Activated CD4-positive, alpha-beta T cell treated with anti-CD3 and anti-CD28 coated beads, Interleukin-2, amount 50 U/mL, for 16 hours (primary cell): ENCODE measurements around the gene TWIST2.

ENCODE experiments used
- DNase-seq: peaks from one replicate; pipeline ENCODE4 v3.0.0-alpha.2; 2020

The TWIST2 gene

DNA sequence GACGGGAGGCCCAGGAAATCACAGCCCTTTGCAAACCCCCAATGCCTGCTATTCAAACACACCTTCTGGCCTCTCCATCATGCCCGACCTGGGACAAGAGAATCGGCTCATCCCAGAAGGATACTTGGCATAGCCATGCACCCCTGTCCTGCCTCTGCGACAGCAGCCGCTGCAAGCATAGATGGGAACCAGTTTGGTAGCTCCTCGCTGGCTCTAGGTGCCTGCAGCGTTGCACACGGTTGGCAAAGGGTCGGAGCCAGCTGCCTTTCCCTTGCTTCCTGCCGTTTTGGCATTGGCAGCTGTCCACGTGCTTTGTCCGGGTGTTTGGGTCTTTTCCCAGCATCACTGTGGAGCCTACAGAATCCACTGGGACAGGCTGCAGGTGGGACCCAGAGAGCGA, 76.9 kb downstream of the TWIST2 start:
- no peak for DNase-seq

GRCh38 chr2:238925281-238925680, 77.4 kb downstream of the TWIST2 start:
- no peak for DNase-seq

DNA sequence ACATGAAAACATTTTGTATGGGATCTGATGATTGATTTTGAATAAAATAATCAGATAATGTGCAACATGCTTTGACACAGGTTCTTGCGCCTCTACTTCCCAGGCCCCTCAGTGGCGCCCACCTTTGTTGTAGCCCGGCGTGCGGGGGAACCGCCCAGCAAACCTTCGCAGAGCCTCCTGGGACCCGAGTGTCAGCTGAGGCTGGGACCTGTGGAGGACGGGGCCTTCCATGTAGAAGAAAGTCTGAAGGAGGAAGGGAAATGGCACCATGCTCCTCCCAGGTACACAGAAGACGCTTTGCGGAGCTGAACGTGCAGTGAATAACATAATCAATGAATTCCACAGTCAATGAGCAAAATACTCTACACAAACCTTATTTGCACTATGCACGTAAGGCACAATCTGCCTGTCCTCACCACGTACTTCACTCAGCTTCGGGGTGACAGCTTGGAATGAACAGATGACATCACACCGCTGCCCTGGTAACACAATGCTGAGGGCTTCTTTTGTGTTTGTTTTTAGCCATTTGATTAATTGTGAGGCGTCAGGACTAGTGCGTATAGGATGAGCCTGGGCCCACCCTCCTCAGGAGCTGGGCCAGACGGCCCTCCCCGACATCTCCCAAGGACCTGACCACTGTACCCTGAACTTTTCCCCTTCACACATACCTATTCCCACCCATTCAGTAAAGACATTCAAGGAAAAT, 78.1 kb downstream of the TWIST2 start:
- no peak for DNase-seq

- DNase-seq = no peak
Measured at GRCh38 chr2:238926761-238927611, 79.1 kb downstream of the TWIST2 start.

GRCh38 chr2:238927746-238928519, 80.0 kb downstream of the TWIST2 start:
- no peak for DNase-seq

DNA sequence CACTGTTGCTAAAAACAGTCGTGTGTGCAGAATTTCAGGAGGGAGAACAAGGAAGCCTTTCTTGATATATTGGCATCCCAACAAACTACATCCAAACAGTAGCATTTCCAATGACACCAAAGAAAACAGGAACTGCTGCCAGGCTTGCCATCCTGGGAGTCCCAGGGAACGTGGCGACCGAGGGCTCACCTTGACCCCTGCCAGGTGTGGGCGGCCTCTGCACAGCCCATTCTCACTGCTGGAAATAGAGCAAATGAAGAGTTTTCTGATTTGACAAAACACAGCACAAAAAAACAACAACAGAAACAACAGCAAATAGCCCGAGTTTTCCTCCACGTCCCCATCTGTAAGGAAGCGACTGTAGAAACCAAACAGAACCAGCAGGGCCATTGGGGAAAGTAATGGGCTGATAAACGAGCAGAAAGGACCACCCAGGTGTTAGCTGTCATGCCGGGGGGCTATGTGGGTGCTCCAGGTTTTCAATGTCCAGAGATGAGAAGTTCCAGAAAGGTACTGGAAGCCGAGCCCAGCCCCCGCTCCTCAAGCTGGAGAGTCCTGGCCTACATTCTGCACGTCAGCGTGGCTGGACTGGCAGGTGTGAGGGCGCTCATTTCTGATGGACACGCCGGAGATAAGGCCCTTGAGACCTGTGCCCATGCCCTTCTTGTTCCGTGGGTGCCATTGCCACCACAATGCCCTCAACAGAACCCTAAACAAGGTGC, 80.8 kb downstream of the TWIST2 start:
- no peak for DNase-seq

DNA sequence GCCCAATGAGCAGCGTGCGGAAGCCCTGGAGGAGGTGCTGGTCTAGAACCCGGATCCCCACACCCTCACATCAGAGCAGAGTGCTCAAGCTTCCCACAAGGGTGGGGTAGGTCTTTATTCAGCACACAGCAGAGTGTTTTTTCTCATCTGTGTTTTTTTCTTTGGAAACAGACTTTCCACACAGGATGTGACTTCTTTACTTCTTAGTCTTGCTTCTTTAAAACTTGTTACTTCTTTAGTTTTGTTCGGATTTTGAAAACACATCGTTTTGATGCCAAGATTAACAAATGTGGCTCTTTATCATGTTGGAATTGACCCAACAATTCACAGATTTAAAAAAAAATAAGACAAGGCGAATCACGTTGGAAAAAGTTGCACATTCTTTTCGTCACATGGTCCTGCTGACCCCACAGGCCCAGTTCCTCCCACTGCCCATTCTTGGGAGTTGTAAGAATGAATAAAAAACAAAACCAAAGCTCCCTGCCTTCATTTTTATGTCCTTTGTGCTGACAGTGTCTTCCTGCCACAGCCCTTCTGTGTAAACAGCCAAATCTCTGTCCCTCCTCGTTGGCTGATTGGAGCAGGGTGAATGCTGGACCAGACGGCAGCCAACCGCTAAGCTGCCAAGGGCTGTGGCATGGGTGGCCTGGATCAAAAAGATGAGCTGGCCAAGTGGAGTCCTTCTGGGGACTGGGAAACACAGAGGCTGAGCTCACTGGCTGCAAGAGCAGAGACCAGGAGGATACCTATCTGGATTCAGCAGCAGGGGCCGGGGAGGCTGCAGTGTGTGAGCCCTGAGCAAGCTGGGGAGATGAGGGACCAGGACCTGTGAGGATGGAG, 81.6 kb downstream of the TWIST2 start:
- no peak for DNase-seq

GRCh38 chr2:238930216-238930615, 82.3 kb downstream of the TWIST2 start:
- no peak for DNase-seq

- DNase-seq = no peak
Measured at GRCh38 chr2:238936162-238937052, 88.5 kb downstream of the TWIST2 start.

- no peak for DNase-seq
Measured at GRCh38 chr2:238938003-238938400, 90.1 kb downstream of the TWIST2 start.

- DNase-seq = no peak
Measured at GRCh38 chr2:238938401-238939055, 90.6 kb downstream of the TWIST2 start.

- no peak for DNase-seq
Measured at GRCh38 chr2:238939074-238939473, 91.2 kb downstream of the TWIST2 start.

DNA sequence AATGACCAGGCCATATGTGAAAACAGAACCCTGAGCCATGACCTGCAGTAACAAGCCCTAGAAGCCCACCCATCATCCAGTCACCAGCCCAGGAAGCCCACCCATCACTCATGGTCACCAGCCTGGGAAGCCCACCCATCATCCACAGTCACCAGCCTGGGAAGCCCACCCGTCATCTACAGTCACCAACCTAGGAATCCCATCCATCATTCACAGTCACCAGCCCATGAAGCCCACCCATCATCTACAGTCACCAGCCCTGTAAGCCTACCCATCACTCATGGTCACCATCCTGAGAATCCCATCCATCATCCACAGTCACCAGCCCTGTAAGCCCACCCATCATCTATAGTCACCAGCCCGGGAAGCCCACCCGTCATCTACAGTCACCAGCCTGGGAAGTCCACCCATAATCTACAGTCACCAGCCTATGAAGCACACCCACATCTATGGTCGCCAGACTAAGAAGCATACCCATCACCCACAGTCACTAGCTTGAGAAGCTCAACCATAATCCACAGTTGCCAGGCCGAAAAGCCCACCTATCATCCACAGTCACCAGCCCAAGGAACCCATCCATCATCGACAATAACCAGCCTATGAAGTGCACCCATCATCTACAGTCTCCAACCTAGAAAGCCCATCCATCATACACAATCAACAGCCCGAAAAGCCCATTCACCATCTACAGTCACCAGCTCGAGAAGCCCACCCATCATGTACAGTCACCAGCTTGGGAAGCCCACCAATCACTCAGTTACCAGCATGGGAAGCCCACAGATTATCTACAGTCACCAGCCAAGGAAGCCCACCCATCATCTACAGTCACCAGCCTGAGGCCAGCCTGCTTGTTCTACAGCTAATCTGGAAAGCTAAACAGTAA, 91.9 kb downstream of the TWIST2 start:
- DNase-seq = no peak

DNA sequence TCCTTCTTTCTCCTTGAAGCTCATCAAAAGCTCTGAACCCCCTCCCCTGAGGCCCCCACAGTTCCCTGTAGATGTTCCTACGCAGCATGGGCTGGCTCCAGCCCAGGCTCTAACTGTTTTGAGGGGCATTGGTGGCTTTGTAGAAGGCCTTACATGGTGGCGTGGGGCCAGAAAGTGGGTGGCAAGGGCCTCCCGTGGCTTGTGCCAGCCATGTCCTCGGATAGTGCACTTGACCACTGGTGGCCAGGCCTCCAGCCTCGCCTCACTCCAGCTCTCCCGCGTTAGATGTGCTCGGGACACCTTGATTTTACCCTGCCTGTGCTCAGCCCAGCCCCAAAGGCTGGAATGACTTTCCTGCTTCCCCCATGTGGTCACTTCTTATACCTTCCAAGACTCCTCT, 92.9 kb downstream of the TWIST2 start:
- no peak for DNase-seq

DNA sequence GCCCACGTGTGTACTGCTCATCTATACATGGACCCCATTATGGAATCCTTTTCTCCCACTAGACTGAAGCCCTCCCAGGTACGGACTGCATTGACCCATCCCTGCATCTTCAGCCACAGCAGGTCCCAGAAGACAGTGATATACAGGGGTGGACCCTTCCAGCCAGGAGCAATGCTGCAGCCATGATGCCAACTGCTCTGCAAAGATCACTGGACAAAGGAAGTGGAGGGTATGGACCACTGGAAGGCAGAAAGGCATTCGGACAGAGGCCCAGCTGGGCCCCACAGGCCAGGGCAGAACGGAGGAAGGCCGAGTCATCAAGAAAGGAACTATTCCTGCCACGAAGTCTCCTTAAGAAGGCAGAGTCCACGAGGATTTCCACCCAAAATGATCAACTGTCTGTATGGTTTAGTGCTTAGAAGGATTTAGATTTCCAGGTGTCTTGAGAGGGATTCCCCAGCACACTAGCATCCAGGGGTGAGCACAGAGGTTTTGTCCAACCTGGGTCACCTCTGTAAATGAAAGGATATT, 93.4 kb downstream of the TWIST2 start:
- no peak for DNase-seq

DNA sequence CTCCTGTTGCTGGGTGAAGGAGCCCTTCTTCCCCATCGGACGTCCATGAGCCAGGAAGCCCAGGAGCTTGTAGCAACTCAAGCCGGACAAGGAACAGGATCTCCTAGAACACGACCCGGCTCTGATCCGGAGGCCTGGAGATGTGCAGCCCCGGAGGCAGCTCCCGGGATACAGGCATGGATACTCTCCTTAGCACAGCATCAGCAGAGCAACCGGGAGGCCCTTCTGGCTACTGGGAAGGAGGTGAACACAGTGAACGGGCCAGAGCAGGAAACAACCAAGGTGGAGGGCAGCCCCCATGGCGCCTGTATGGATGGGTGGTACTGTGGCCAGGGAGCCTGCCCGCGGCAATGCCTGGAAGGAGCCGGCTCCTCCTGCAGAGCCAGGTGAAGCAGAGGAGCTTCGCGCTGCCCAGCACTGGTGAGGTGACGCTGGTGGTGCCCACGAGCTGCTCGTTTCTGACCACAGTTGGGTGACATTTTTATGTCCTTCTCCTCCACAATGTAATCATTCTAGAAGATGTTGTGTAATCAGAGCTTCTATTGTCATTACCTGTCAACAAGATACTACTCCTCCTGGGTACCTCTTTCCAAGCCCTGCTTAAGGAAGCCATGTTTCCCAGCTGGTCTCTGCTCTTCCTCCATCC, 94.3 kb downstream of the TWIST2 start:
- DNase-seq = no peak

DNA sequence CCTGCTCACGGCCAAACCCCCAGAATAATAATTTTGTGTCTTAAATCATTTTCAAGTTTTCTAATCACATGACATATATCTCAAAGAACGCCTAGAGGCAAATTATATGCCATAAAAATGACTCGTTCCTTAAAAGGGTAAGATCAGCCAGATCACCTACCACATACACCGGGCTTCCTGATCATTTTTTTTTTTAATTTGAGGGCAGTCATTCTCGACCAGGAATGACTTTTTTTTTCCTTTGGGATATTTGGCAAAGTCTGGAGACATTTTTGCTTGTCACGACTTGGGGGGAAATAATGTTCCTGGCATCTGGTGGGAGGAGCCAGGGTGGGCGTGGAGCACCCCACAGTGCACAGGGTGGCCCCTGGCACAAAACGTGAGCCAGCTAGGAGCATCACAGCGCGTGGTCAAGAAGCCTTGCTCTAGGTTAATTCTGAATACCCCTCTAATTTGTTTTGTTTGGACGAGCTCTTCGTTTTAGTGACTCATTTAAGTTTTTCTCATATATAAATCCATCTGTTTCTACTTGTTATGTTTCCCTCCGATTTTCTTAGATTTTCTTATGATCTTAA, 94.9 kb downstream of the TWIST2 start:
- DNase-seq = no peak
